Caco-2 (cell line): ENCODE measurements around the gene BEAN1. TPM values are rescaled to one million over a fixed set of nuclear protein-coding genes. Genes with fewer than 3 reads are reported as not detected.

Experiments
- BruUV-seq: library from RNA; stranded (reverse); fragments of 400-500 nt; replicated peaks from 2 replicates; lab custom pipeline; 2021; lab: Mats Ljungman, UMichigan
- CTCF ChIA-PET: fragments of 300-600 bp; sonication (Branson Sonifier 250); formaldehyde crosslinking; loops from one replicate; lab custom pipeline; 2022; ENCODE audit warnings: antibody characterized with exemption; lab: Charles Lee
- POLR2A ChIA-PET: fragments of 300-600 bp; sonication (Branson Sonifier 250); formaldehyde crosslinking; loops from one replicate; lab custom pipeline; 2022; ENCODE audit warnings: antibody characterized with exemption; lab: Charles Lee
- DNase-seq, 2 experiments: peaks; one replicate each; pipeline versions ENCODE4 v3.0.0 to v3.0.0-alpha.2; 2020 to 2022
- H3K27me3 ChIP-seq: replicated peaks from 2 replicates; pipeline ENCODE4 v1.6.0; 2011; ENCODE audit warnings: low read length; ENCODE audit not compliant: control insufficient read depth, insufficient read depth
- H3K36me3 ChIP-seq: 2 replicates; pipeline ENCODE4 v1.5.1; 2011; ENCODE audit warnings: low read length; ENCODE audit not compliant: control insufficient read depth, insufficient read depth
- H3K4me1 ChIP-seq: fragments of 250-450 bp; sonication (Bioruptor Pico); 2 replicates; pipeline ENCODE4 v1.5.1; 2020; ENCODE audit warnings: mild to moderate bottlenecking
- H3K4me3 ChIP-seq: 2 replicates; pipeline ENCODE4 v1.5.1; 2011; ENCODE audit warnings: low read depth, mild to moderate bottlenecking, control low read depth, low read length
- H3K9me3 ChIP-seq: fragments of 250-450 bp; sonication (Bioruptor Pico); 2 replicates; pipeline ENCODE4 v1.5.1; 2020; ENCODE audit warnings: mild to moderate bottlenecking, moderate library complexity
- H3K27ac Mint-ChIP-seq: one replicate; pipeline ENCODE4 v1.8.0; 2022; ENCODE audit warnings: mixed read lengths; ENCODE audit not compliant: unreplicated experiment
- H3K27me3 Mint-ChIP-seq: one replicate; pipeline ENCODE4 v1.8.0; 2022; ENCODE audit warnings: mixed read lengths; ENCODE audit not compliant: insufficient read depth, unreplicated experiment
- H3K36me3 Mint-ChIP-seq: one replicate; pipeline ENCODE4 v1.8.0; 2022; ENCODE audit warnings: mild to moderate bottlenecking, mixed read lengths; ENCODE audit not compliant: insufficient read depth, unreplicated experiment
- H3K4me1 Mint-ChIP-seq: one replicate; pipeline ENCODE4 v1.8.0; 2022; ENCODE audit warnings: low read depth, mixed read lengths; ENCODE audit not compliant: unreplicated experiment
- H3K4me3 Mint-ChIP-seq: one replicate; pipeline ENCODE4 v1.8.0; 2022; ENCODE audit warnings: mild to moderate bottlenecking, moderate library complexity, mixed read lengths; ENCODE audit not compliant: unreplicated experiment
- H3K9me3 Mint-ChIP-seq: one replicate; pipeline ENCODE4 v1.8.0; 2022; ENCODE audit warnings: mixed read lengths; ENCODE audit not compliant: unreplicated experiment
- intact Hi-C: fragments of 100-400 bp; cut with micrococcal nuclease; formaldehyde crosslinking; loops from one replicate; pipeline ENCODE4 v1.10.0; 2022; ENCODE audit not compliant: unreplicated experiment
- total RNA-seq: library from RNA; stranded (reverse); gene quantifications from 2 replicates; pipeline ENCODE4 v1.2.3, GENCODE V29; 2022
- TF ChIP-seq, protein P1 (sequence below), 2 experiments: fragments of 200-600 bp in 1 of 2; IDR thresholded peaks; 1 replicate in 1 of 2; 2 replicates in 1 of 2; pipeline versions ENCODE4 v1.5.1 to v1.8.0; 2011 to 2022; ENCODE audit warnings: antibody characterized with exemption in 1 of 2, control low read depth in 1 of 2, inconsistent platforms in 1 of 2, low read depth in 1 of 2, low read length in 1 of 2, mild to moderate bottlenecking in 1 of 2, moderate library complexity in 1 of 2; ENCODE audit not compliant: insufficient read depth in 1 of 2, severe bottlenecking in 1 of 2, unreplicated experiment in 1 of 2

BEAN1 gene
- total RNA-seq, 1 experiment from 2014 or later, result not detected

GRCh38 chr16:66473051-66473571 is 46.0 kb downstream of the BEAN1 start:
- Histone ChIP-seq H3K4me3 (no peak overlapping the region), H3K27me3 (peaks cover 3% of the 10 kb centered on the region; the same call in 1 of the 2 replicates), H3K9me3 (no peaks in the 10 kb centered on the region), H3K4me1 (no peaks in the 10 kb centered on the region), H3K36me3 (no peaks in the 10 kb centered on the region)
- no peaks in the 10 kb centered on the region for H3K4me1 Mint-ChIP-seq
- ChIA-PET POLR2A (no interaction called here), CTCF (no interaction called here)
- H3K27me3 Mint-ChIP-seq, result peaks cover 18% of the 10 kb centered on the region
- no peaks in the 10 kb centered on the region for H3K9me3 Mint-ChIP-seq
- TF ChIP-seq, protein P1, sequence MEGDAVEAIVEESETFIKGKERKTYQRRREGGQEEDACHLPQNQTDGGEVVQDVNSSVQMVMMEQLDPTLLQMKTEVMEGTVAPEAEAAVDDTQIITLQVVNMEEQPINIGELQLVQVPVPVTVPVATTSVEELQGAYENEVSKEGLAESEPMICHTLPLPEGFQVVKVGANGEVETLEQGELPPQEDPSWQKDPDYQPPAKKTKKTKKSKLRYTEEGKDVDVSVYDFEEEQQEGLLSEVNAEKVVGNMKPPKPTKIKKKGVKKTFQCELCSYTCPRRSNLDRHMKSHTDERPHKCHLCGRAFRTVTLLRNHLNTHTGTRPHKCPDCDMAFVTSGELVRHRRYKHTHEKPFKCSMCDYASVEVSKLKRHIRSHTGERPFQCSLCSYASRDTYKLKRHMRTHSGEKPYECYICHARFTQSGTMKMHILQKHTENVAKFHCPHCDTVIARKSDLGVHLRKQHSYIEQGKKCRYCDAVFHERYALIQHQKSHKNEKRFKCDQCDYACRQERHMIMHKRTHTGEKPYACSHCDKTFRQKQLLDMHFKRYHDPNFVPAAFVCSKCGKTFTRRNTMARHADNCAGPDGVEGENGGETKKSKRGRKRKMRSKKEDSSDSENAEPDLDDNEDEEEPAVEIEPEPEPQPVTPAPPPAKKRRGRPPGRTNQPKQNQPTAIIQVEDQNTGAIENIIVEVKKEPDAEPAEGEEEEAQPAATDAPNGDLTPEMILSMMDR (IDR thresholded peaks at IDR 0.05; ENCODE audit: insufficient read depth in 1 of 2, low read depth in 1 of 2, low read length in 1 of 2, severe bottlenecking in 1 of 2, unreplicated experiment in 1 of 2), result no peak
- intact Hi-C loops, result no loop called here
- no peak overlapping the region for H3K27ac Mint-ChIP-seq
- H3K4me3 Mint-ChIP-seq, result no peak overlapping the region
- DNase-seq, result no peak
- H3K36me3 Mint-ChIP-seq, result no peaks in the 10 kb centered on the region
- BruUV-seq, result no TSS peak

- H3K27me3 ChIP-seq, result peaks cover 3% of the 10 kb centered on the region; the same call in 1 of the 2 replicates
Observed at GRCh38 chr16:66473654-66474519, 46.8 kb downstream of the BEAN1 start.

GRCh38 chr16:66474750-66475199 is 47.7 kb downstream of the BEAN1 start:
- no TSS peak for BruUV-seq
- H3K27ac Mint-ChIP-seq, result no peak overlapping the region
- H3K9me3 ChIP-seq, result no peaks in the 10 kb centered on the region

More at GRCh38 chr16:66473654-66474519, 46.8 kb downstream of the BEAN1 start:
- Histone ChIP-seq H3K36me3 (no peaks in the 10 kb centered on the region), H3K4me3 (no peak overlapping the region), H3K9me3 (no peaks in the 10 kb centered on the region), H3K4me1 (no peaks in the 10 kb centered on the region)
- intact Hi-C loops, result no loop called here
- no peaks in the 10 kb centered on the region for H3K9me3 Mint-ChIP-seq
- peaks cover 17% of the 10 kb centered on the region for H3K27me3 Mint-ChIP-seq
- no peak for DNase-seq
- no TSS peak for BruUV-seq
- H3K27ac Mint-ChIP-seq, result no peak overlapping the region
- POLR2A ChIA-PET, result no interaction called here
- H3K4me3 Mint-ChIP-seq, result no peak overlapping the region
- TF ChIP-seq, protein P1 (IDR thresholded peaks at IDR 0.05; ENCODE audit: insufficient read depth in 1 of 2, low read depth in 1 of 2, low read length in 1 of 2, severe bottlenecking in 1 of 2, unreplicated experiment in 1 of 2), result no peak
- CTCF ChIA-PET, result no interaction called here
- H3K36me3 Mint-ChIP-seq, result no peaks in the 10 kb centered on the region
- no peaks in the 10 kb centered on the region for H3K4me1 Mint-ChIP-seq

More at GRCh38 chr16:66474750-66475199, 47.7 kb downstream of the BEAN1 start:
- TF ChIP-seq, protein P1 (IDR thresholded peaks at IDR 0.05; ENCODE audit: insufficient read depth in 1 of 2, low read depth in 1 of 2, low read length in 1 of 2, severe bottlenecking in 1 of 2, unreplicated experiment in 1 of 2), result no peak
- H3K27me3 Mint-ChIP-seq, result peaks cover 14% of the 10 kb centered on the region
- CTCF ChIA-PET, result interaction anchor here (0.8 to 1.1 kb wide), 2 partner anchors 19 to 68 kb away, joined by 3 to 4 read pairs; no protein-coding TSS in a partner anchor
- H3K4me3 ChIP-seq, result no peak overlapping the region
- intact Hi-C loops, result no loop called here
- H3K36me3 ChIP-seq, result no peaks in the 10 kb centered on the region
- H3K4me3 Mint-ChIP-seq, result no peak overlapping the region
- H3K27me3 ChIP-seq, result peaks cover 3% of the 10 kb centered on the region; the same call in 1 of the 2 replicates
- no peaks in the 10 kb centered on the region for H3K4me1 ChIP-seq
- POLR2A ChIA-PET, result no interaction called here
- H3K9me3 Mint-ChIP-seq, result no peaks in the 10 kb centered on the region
- no peaks in the 10 kb centered on the region for H3K4me1 Mint-ChIP-seq
- no peaks in the 10 kb centered on the region for H3K36me3 Mint-ChIP-seq
- no peak for DNase-seq
